Endothelial cell (in vitro differentiated cells): ENCODE results near the gene STIL. TPM values are rescaled to one million over a fixed set of nuclear protein-coding genes. Genes with fewer than 3 reads are reported as not detected.
A peak's percentile ranks its signal among the peaks of the same experiment; 100 is the strongest.

ENCODE experiments used
- DNase-seq: peaks from one replicate; pipeline ENCODE4 v3.0.0; 2021; ENCODE audit warnings: low spot score
- H3K27ac Mint-ChIP-seq: one replicate; pipeline ENCODE4 v1.8.0; 2021; ENCODE audit warnings: mixed read lengths, inconsistent platforms; ENCODE audit not compliant: unreplicated experiment
- H3K27me3 Mint-ChIP-seq: one replicate; pipeline ENCODE4 v1.8.0; 2021; ENCODE audit warnings: mild to moderate bottlenecking, moderate library complexity, mixed read lengths, inconsistent platforms; ENCODE audit not compliant: unreplicated experiment
- H3K36me3 Mint-ChIP-seq: one replicate; pipeline ENCODE4 v1.8.0; 2021; ENCODE audit warnings: mild to moderate bottlenecking, low read depth, mixed read lengths, inconsistent platforms; ENCODE audit not compliant: unreplicated experiment
- H3K4me1 Mint-ChIP-seq: one replicate; pipeline ENCODE4 v1.8.0; 2021; ENCODE audit warnings: mild to moderate bottlenecking, mixed read lengths, inconsistent platforms; ENCODE audit not compliant: unreplicated experiment
- H3K4me3 Mint-ChIP-seq: one replicate; pipeline ENCODE4 v1.8.0; 2021; ENCODE audit warnings: mild to moderate bottlenecking, mixed read lengths, inconsistent platforms; ENCODE audit not compliant: unreplicated experiment
- H3K9me3 Mint-ChIP-seq: one replicate; pipeline ENCODE4 v1.8.0; 2021; ENCODE audit warnings: mixed read lengths, inconsistent platforms; ENCODE audit not compliant: unreplicated experiment
- CTCF ChIP-seq: fragments of 200-600 bp; sonication (generic); IDR thresholded peaks from one replicate; pipeline ENCODE4 v1.5.0; 2021; ENCODE audit warnings: antibody characterized with exemption; ENCODE audit not compliant: unreplicated experiment
- long read RNA-seq: library from polyadenylated mRNA; unstranded; transcript quantifications from one replicate; pipeline ENCODE4 v2.0.0, GENCODE V29; 2020; ENCODE audit not compliant: unreplicated experiment
- total RNA-seq: library from RNA; stranded (reverse); fragmentation: NEBNext Ultra II Directional; extraction: Animal tissue kit (Norgen Biotek cat#: 25700); gene quantifications from one replicate; pipeline ENCODE4 v1.2.1, GENCODE V29; 2021; ENCODE audit not compliant: unreplicated experiment

The STIL gene
- 12.1 TPM for total RNA-seq
- long read RNA-seq, result 0 reads

GRCh38 chr1:47313915-47314664 lies at the start of gene STIL:
Gene STIL, minus strand, starts transcription at chr1:47314147. Its CDS starts 3,828 bp downstream, at chr1:47310319.
- peaks cover 4% of the 10 kb centered on the region for H3K36me3 Mint-ChIP-seq
- peak; percentile 97 for DNase-seq
- H3K4me1 Mint-ChIP-seq, result peaks cover 12% of the 10 kb centered on the region
- H3K27ac Mint-ChIP-seq, result peak within 1 kb of the TSS; percentile 99
- TF ChIP-seq CTCF, result no peak
- peaks cover 7% of the 10 kb centered on the region for H3K27me3 Mint-ChIP-seq
- peak within 1 kb of the TSS; percentile 96 for H3K4me3 Mint-ChIP-seq
- H3K9me3 Mint-ChIP-seq, result no peaks in the 10 kb centered on the region

- TF ChIP-seq CTCF, result no peak
- DNase-seq, result no peak
- Mint-ChIP-seq H3K9me3 (no peaks in the 10 kb centered on the region), H3K27me3 (no peaks in the 10 kb centered on the region), H3K27ac (no peak overlapping the region), H3K4me3 (no peak overlapping the region), H3K36me3 (no peaks in the 10 kb centered on the region), H3K4me1 (peaks cover 2% of the 10 kb centered on the region)
These were observed 48.9 kb upstream of the STIL start for GRCh38 chr1:47362828-47363227.

GRCh38 chr1:47361380-47361779 lies 47.4 kb upstream of the STIL start:
- DNase-seq, result no peak
- Mint-ChIP-seq H3K36me3 (no peaks in the 10 kb centered on the region), H3K27me3 (no peaks in the 10 kb centered on the region), H3K4me3 (no peak overlapping the region), H3K9me3 (no peaks in the 10 kb centered on the region), H3K4me1 (peaks cover 2% of the 10 kb centered on the region), H3K27ac (no peak overlapping the region)
- TF ChIP-seq CTCF, result no peak

- TF ChIP-seq CTCF, result no peak
- Mint-ChIP-seq H3K9me3 (no peaks in the 10 kb centered on the region), H3K27ac (no peak overlapping the region), H3K4me3 (no peak overlapping the region), H3K27me3 (no peaks in the 10 kb centered on the region), H3K4me1 (peaks cover 5% of the 10 kb centered on the region), H3K36me3 (peaks cover 8% of the 10 kb centered on the region)
- no peak for DNase-seq
These were observed 37.4 kb upstream of the STIL start for GRCh38 chr1:47351305-47351704.

- H3K27ac Mint-ChIP-seq, result no peak overlapping the region
These were observed 34.3 kb upstream of the STIL start for GRCh38 chr1:47348246-47348645.

More at GRCh38 chr1:47348246-47348645, 34.3 kb upstream of the STIL start:
- no peak for TF ChIP-seq CTCF
- Mint-ChIP-seq H3K4me3 (no peak overlapping the region), H3K36me3 (peaks cover 11% of the 10 kb centered on the region), H3K9me3 (no peaks in the 10 kb centered on the region), H3K27me3 (no peaks in the 10 kb centered on the region), H3K4me1 (peaks cover 5% of the 10 kb centered on the region)
- DNase-seq, result no peak
